Measurements from ENCODE around the gene SCAP.
"Not testable (repeated sequence)": the region's sequence is repeated elsewhere in the genome, so short reads cannot be mapped to it uniquely, and the experiment has no call there.

Gene SCAP

GRCh38 chr3:47475570-47476329 lies at the start of gene SCAP:
TSS of gene SCAP (minus strand) at chr3:47475941. CDS start at chr3:47442993, 32,948 bp downstream.
- DNase-seq (ENCODE audit: low spot score) = peak; percentile 92

- DNase-seq (ENCODE audit: low spot score) = no peak
Observed at GRCh38 chr3:47523310-47524073, 47.8 kb upstream of the SCAP start.

- peak; percentile 89 for DNase-seq (ENCODE audit: low spot score)
Observed at GRCh38 chr3:47522082-47522987, 46.6 kb upstream of the SCAP start.

GRCh38 chr3:47520756-47521155 lies 45.0 kb upstream of the SCAP start:
- no peak for DNase-seq (ENCODE audit: low spot score)

GRCh38 chr3:47517937-47518336 lies 42.2 kb upstream of the SCAP start:
- no peak for DNase-seq (ENCODE audit: low spot score)

GRCh38 chr3:47515864-47516319 lies 40.2 kb upstream of the SCAP start:
- DNase-seq (ENCODE audit: low spot score) = no peak

GRCh38 chr3:47515100-47515499 lies 39.4 kb upstream of the SCAP start:
- DNase-seq (ENCODE audit: low spot score) = no peak

GRCh38 chr3:47513125-47513929 lies 37.6 kb upstream of the SCAP start, which contains the start of gene ELP6:
TSS of gene ELP6 (minus strand) at chr3:47513712. CDS start at chr3:47513590, 122 bp downstream.
- DNase-seq (ENCODE audit: low spot score) = peak; percentile 97

- peak; percentile 7 for DNase-seq (ENCODE audit: low spot score)
Observed at GRCh38 chr3:47512416-47513124, 36.8 kb upstream of the SCAP start.

GRCh38 chr3:47505267-47505666 lies 29.5 kb upstream of the SCAP start:
- not testable (repeated sequence) for DNase-seq (ENCODE audit: low spot score)

- DNase-seq (ENCODE audit: low spot score) = no peak
Observed at GRCh38 chr3:47504113-47504512, 28.4 kb upstream of the SCAP start.

GRCh38 chr3:47503033-47503432 lies 27.3 kb upstream of the SCAP start:
- no peak for DNase-seq (ENCODE audit: low spot score)

GRCh38 chr3:47496892-47497291 lies 21.2 kb upstream of the SCAP start:
- DNase-seq (ENCODE audit: low spot score) = no peak

- DNase-seq (ENCODE audit: low spot score) = no peak
Observed at GRCh38 chr3:47495886-47496285, 20.1 kb upstream of the SCAP start.

- no peak for DNase-seq (ENCODE audit: low spot score)
Observed at GRCh38 chr3:47495111-47495510, 19.4 kb upstream of the SCAP start.

- no peak for DNase-seq (ENCODE audit: low spot score)
Observed at GRCh38 chr3:47491777-47492176, 16.0 kb upstream of the SCAP start.

GRCh38 chr3:47491186-47491585 lies 15.4 kb upstream of the SCAP start:
- DNase-seq (ENCODE audit: low spot score) = no peak

GRCh38 chr3:47487265-47487664 lies 11.5 kb upstream of the SCAP start:
- DNase-seq (ENCODE audit: low spot score) = no peak

- no peak for DNase-seq (ENCODE audit: low spot score)
Observed at GRCh38 chr3:47485812-47486211, 10.1 kb upstream of the SCAP start.

GRCh38 chr3:47482366-47482765 lies 6.6 kb upstream of the SCAP start:
- no peak for DNase-seq (ENCODE audit: low spot score)

GRCh38 chr3:47481763-47482162 lies 6.0 kb upstream of the SCAP start:
- not testable (repeated sequence) for DNase-seq (ENCODE audit: low spot score)

Measured in LoVo (cell line).